T-cell (primary cell): Measurements from ENCODE around the gene SEZ6L. TPM values are rescaled to one million over a fixed set of nuclear protein-coding genes. Genes with fewer than 3 reads are reported as not detected.
A peak's percentile ranks its signal among the peaks of the same experiment; 100 is the strongest.

Experiments used
- ATAC-seq, 4 experiments: fragments of 200-7000 bp in 3 of 4; fragments of 150-1000 bp in 1 of 4; cut with Tn5 transposase; replicated peaks in 1 of 4; 1 replicate in 3 of 4; 2 replicates in 1 of 4; pipeline ENCODE4 v1.10.0; 2021; ENCODE audit warnings: moderate library complexity in 3 of 4, mild to moderate bottlenecking in 2 of 4, moderate number of reproducible peaks in 1 of 4
- CTCF ChIA-PET, 2 donors: fragments of 300-600 bp; sonication (Branson Sonifier 250); formaldehyde crosslinking; loops; one replicate each; lab custom pipeline; 2022; ENCODE audit warnings: antibody characterized with exemption in 2 of 2; lab: Charles Lee
- POLR2A ChIA-PET, 2 donors: fragments of 300-600 bp; sonication (Branson Sonifier 250); formaldehyde crosslinking; loops; one replicate each; lab custom pipeline; 2022; ENCODE audit warnings: antibody characterized with exemption in 2 of 2; lab: Charles Lee
- DNase-seq, 35 experiments: peaks; one replicate each; pipeline versions ENCODE4 v3.0.0 to v3.0.0-alpha.2; 2013 to 2023
- H3K27ac ChIP-seq: one replicate; pipeline ENCODE4 v1.5.1; 2013; ENCODE audit warnings: low read length
- H3K27me3 ChIP-seq, 2 experiments: replicated peaks in 1 of 2; 1 replicate in 1 of 2; 2 replicates in 1 of 2; pipeline versions ENCODE4 v1.6.1 to v1.7.0; 2013; ENCODE audit warnings: low read length in 1 of 2, mixed read lengths in 1 of 2; ENCODE audit not compliant: control insufficient read depth in 2 of 2, insufficient read depth in 2 of 2; ENCODE audit errors: extremely low read depth in 1 of 2
- H3K36me3 ChIP-seq, 2 donors: 1 replicate in 1 of 2; 2 replicates in 1 of 2; pipeline versions ENCODE4 v1.6.1 to v1.7.0; 2013; ENCODE audit warnings: low read length in 1 of 2; ENCODE audit not compliant: control insufficient read depth in 2 of 2, insufficient read depth in 1 of 2; ENCODE audit errors: extremely low read depth in 1 of 2
- H3K4me1 ChIP-seq, 2 experiments: 1 replicate in 1 of 2; 2 replicates in 1 of 2; pipeline versions ENCODE4 v1.6.1 to v1.7.0; 2013; ENCODE audit warnings: low read length in 2 of 2, mixed read lengths in 1 of 2; ENCODE audit not compliant: insufficient read depth in 2 of 2, control insufficient read depth in 1 of 2; ENCODE audit errors: extremely low read depth in 1 of 2
- H3K4me3 ChIP-seq, 2 donors: 1 replicate in 1 of 2; 2 replicates in 1 of 2; pipeline versions ENCODE4 v1.5.1 to v1.7.0; 2013; ENCODE audit warnings: mild to moderate bottlenecking in 2 of 2, low read length in 1 of 2, moderate library complexity in 1 of 2; ENCODE audit not compliant: control insufficient read depth in 1 of 2; ENCODE audit errors: extremely low read depth in 1 of 2
- H3K9me3 ChIP-seq: 2 replicates; pipeline ENCODE4 v1.7.0; 2013
- H3K27ac Mint-ChIP-seq, 2 donors: one replicate each; pipeline ENCODE4 v1.8.0; 2020 to 2021; ENCODE audit warnings: mild to moderate bottlenecking in 2 of 2, mixed read lengths in 2 of 2
- H3K27me3 Mint-ChIP-seq, 2 donors: one replicate each; pipeline ENCODE4 v1.8.0; 2021 to 2022; ENCODE audit warnings: mixed read lengths in 2 of 2
- H3K36me3 Mint-ChIP-seq: one replicate; pipeline ENCODE4 v1.8.0; 2021; ENCODE audit warnings: mixed read lengths
- H3K4me1 Mint-ChIP-seq, 3 donors: one replicate each; pipeline ENCODE4 v1.8.0; 2020 to 2022; ENCODE audit warnings: mixed read lengths in 3 of 3, mild to moderate bottlenecking in 1 of 3
- H3K4me3 Mint-ChIP-seq, 3 donors: one replicate each; pipeline ENCODE4 v1.8.0; 2020 to 2022; ENCODE audit warnings: mild to moderate bottlenecking in 3 of 3, mixed read lengths in 3 of 3, moderate library complexity in 3 of 3
- H3K9me3 Mint-ChIP-seq, 3 donors: one replicate each; pipeline ENCODE4 v1.8.0; 2020 to 2022; ENCODE audit warnings: mixed read lengths in 3 of 3
- WGBS: methylation state at CpG from one replicate; pipeline ENCODE4 v1.1.5; 2013; ENCODE audit warnings: missing lambda C conversion rate; ENCODE audit not compliant: insufficient coverage; 5-methylcytosine and 5-hydroxymethylcytosine counted together
- total RNA-seq, 35 experiments: library from RNA in 6 of 35; stranded (reverse) in 6 of 35; fragments of 120-200 nt in 1 of 35; gene quantifications; one replicate each; pipeline versions ENCODE4 v1.2.1 to v1.2.4 and lab custom pipeline; 2013 to 2026

Gene SEZ6L
- total RNA-seq, 5 donors from 2014 or later (not counting 1 experiment from before 2014, with no cell fraction given): not detected

GRCh38 chr22:26170795-26171580 is 1.7 kb downstream of the SEZ6L start:
- Histone ChIP-seq H3K9me3 (no peaks in the 10 kb centered on the region), H3K4me1 (peaks cover 0 to 4% of the 10 kb centered on the region in 2 experiments), H3K27me3 (peaks cover 3 to 40% of the 10 kb centered on the region in 2 experiments), H3K36me3 (no peaks in the 10 kb centered on the region), H3K4me3 (no peak overlapping the region), H3K27ac (no peak overlapping the region)
- Mint-ChIP-seq H3K9me3 (no peaks in the 10 kb centered on the region), H3K27me3 (peaks cover 67 to 70% of the 10 kb centered on the region in 2 donors), H3K4me3 (peak overlapping the region in 1 of 3 donors; percentile 35), H3K4me1 (peaks cover 6 to 7% (median 6%) of the 10 kb centered on the region in 3 donors), H3K27ac (no peak overlapping the region), H3K36me3 (no peaks in the 10 kb centered on the region)
- ChIA-PET POLR2A (no interaction called here), CTCF (interaction anchor here in 1 of 2 donors (0.7 kb wide), 1 partner anchor 935 kb away, joined by 3 read pairs; no protein-coding TSS in a partner anchor)
- WGBS: 13% methylated on average over 11 of the region's 14 CpGs
- no peak for ATAC-seq
- DNase-seq: no peak

DNA sequence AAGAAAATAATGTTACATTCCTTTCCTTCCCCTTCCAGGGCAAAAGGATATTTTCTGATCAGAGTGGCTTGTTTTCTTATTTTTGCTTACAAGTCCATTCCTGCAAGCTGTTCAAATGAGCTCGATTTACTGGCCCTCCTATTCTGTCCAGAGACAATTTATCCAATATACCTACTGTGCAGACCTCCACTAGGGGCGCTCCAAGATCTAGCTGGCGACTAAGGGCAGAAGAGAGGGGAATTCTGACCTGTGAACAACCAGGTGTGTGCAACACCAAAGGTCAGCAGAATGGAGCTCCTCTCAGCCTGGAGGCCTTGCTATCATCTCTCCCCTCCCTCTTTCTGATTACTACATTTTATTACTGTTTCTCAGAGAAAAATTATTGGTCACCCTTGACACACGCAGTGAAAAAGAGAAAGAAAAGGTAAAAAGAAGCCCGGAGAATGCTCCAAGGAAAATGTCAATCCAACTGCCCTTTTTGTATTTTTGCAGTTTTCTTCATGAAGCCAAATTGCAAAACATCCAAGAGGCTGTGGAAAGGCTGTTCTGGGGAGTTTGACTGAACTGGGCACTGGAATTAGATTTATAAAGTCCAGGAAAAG is 3.2 kb downstream of the SEZ6L start:
- ChIA-PET POLR2A (no interaction called here), CTCF (interaction anchor here in 1 of 2 donors (0.7 kb wide), 1 partner anchor 22 kb away, joined by 12 read pairs; no protein-coding TSS in a partner anchor)
- no peak overlapping the region for H3K27ac Mint-ChIP-seq
- Histone ChIP-seq H3K4me1 (peaks cover 0 to 4% of the 10 kb centered on the region in 2 experiments), H3K36me3 (no peaks in the 10 kb centered on the region), H3K4me3 (no peak overlapping the region), H3K27ac (no peak overlapping the region), H3K27me3 (peaks cover 3 to 38% of the 10 kb centered on the region in 2 experiments), H3K9me3 (no peaks in the 10 kb centered on the region)
- DNase-seq: peak in 4 of 35 experiments; percentile 1 to 20 (median 12)
- H3K36me3 Mint-ChIP-seq: no peaks in the 10 kb centered on the region
- 0% methylated on average over 1 of the region's 5 CpGs for WGBS
- no peaks in the 10 kb centered on the region for H3K9me3 Mint-ChIP-seq
- ATAC-seq: no peak
- peaks cover 6 to 7% (median 6%) of the 10 kb centered on the region in 3 donors for H3K4me1 Mint-ChIP-seq
- peaks cover 60 to 62% of the 10 kb centered on the region in 2 donors for H3K27me3 Mint-ChIP-seq
- no peak overlapping the region for H3K4me3 Mint-ChIP-seq

DNA sequence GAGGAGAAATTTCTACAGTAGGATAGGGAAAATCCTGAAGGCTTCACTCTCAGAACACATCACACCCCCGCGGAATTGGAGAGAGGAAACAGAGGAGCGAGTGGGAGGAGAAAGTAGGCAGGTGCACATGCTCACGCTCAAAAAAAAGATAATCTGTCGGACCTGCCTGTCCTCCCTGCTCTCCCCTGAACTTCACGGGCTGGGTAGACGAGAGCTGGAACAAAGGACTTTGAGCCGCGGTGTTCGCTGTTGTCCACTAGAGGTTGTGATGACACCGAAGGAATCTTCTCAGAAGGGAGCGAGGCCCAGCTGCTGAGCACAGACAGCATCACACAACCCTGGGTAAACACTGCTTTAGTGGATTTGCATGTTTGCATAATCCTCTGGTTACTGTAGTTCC is 5.0 kb downstream of the SEZ6L start:
- ChIA-PET POLR2A (no interaction called here), CTCF (no interaction called here)
- DNase-seq (no peak), ATAC-seq (no peak)
- WGBS: 53% methylated on average over 10 of the region's 12 CpGs
- Mint-ChIP-seq H3K4me1 (no peaks in the 10 kb centered on the region), H3K27me3 (peaks cover 51 to 52% of the 10 kb centered on the region in 2 donors), H3K36me3 (no peaks in the 10 kb centered on the region), H3K27ac (no peak overlapping the region), H3K4me3 (no peak overlapping the region), H3K9me3 (no peaks in the 10 kb centered on the region)
- H3K27me3 ChIP-seq: peaks cover 3 to 24% of the 10 kb centered on the region in 2 experiments
- peaks cover 0 to 4% of the 10 kb centered on the region in 2 experiments for H3K4me1 ChIP-seq
- no peaks in the 10 kb centered on the region for H3K36me3 ChIP-seq
- no peaks in the 10 kb centered on the region for H3K9me3 ChIP-seq
- no peak overlapping the region for H3K27ac ChIP-seq
- no peak overlapping the region for H3K4me3 ChIP-seq

DNA sequence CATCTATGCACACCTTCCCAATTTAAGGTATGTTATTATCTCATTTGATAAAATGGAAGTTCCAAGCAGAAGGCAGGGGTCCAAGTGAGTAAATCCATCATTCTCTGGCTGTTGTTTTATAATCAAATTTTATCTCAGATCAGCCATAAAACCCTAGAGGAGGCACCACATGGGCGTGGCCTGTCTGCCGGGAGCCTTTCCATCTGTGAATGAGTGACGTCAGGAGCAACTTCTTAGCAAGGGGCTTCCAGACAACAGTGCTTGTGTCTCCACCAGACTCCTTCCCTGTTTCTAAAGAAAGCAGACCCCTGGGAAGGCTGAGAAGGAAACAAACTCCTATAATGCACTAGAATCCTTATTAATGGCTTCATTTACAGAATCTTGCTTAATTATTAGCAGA is 13.5 kb downstream of the SEZ6L start:
- Mint-ChIP-seq H3K4me3 (no peak overlapping the region), H3K27me3 (peaks cover 20 to 44% of the 10 kb centered on the region in 2 donors), H3K9me3 (no peaks in the 10 kb centered on the region), H3K36me3 (no peaks in the 10 kb centered on the region), H3K4me1 (no peaks in the 10 kb centered on the region), H3K27ac (no peak overlapping the region)
- ChIA-PET POLR2A (no interaction called here), CTCF (no interaction called here)
- Histone ChIP-seq H3K36me3 (no peaks in the 10 kb centered on the region), H3K4me1 (no peaks in the 10 kb centered on the region), H3K27ac (no peak overlapping the region), H3K9me3 (no peaks in the 10 kb centered on the region), H3K4me3 (no peak overlapping the region), H3K27me3 (peaks cover 0 to 8% of the 10 kb centered on the region in 2 experiments)
- DNase-seq: no peak
- no peak for ATAC-seq
- WGBS: no CpG with 5 or more reads among the region's 3 CpGs

GRCh38 chr22:26185190-26185589 is 15.9 kb downstream of the SEZ6L start:
- H3K27ac Mint-ChIP-seq: no peak overlapping the region
- no peaks in the 10 kb centered on the region for H3K4me1 Mint-ChIP-seq
- H3K4me3 Mint-ChIP-seq: no peak overlapping the region
- 67% methylated on average over 2 of the region's 2 CpGs for WGBS
- ChIA-PET POLR2A (no interaction called here), CTCF (no interaction called here)
- no peaks in the 10 kb centered on the region for H3K9me3 Mint-ChIP-seq
- ATAC-seq (no peak), DNase-seq (no peak)
- H3K36me3 ChIP-seq: no peaks in the 10 kb centered on the region
- no peaks in the 10 kb centered on the region for H3K9me3 ChIP-seq
- H3K27me3 ChIP-seq: peaks cover 0 to 6% of the 10 kb centered on the region in 2 experiments
- peaks cover 14 to 34% of the 10 kb centered on the region in 2 donors for H3K27me3 Mint-ChIP-seq
- no peaks in the 10 kb centered on the region for H3K36me3 Mint-ChIP-seq
- no peak overlapping the region for H3K4me3 ChIP-seq
- H3K27ac ChIP-seq: no peak overlapping the region
- no peaks in the 10 kb centered on the region for H3K4me1 ChIP-seq

DNA sequence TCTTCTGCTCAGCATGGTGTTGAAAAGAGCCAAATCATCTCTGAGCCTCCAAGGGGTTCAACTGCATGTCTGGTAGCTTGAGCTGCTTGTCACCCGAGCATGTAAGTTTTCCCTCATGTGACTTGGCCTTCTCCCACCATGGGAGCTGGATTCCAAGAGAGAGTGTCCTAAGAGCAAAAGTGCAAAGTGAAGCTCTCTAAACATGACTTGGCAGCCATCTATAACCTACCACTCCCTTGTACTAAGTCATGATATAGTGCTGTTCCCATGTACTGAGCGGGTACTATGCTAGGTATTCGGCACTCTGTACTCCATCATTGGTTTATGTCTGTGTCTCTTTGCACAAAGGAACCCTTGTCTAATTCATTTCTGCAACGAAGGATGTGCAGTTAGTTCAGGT is 19.1 kb downstream of the SEZ6L start:
- DNase-seq (no peak), ATAC-seq (no peak)
- H3K27me3 ChIP-seq: peaks cover 0 to 6% of the 10 kb centered on the region in 2 experiments
- H3K4me3 ChIP-seq: no peak overlapping the region
- no peaks in the 10 kb centered on the region for H3K9me3 ChIP-seq
- H3K4me3 Mint-ChIP-seq: no peak overlapping the region
- peaks cover 8 to 23% of the 10 kb centered on the region in 2 donors for H3K27me3 Mint-ChIP-seq
- no peak overlapping the region for H3K27ac Mint-ChIP-seq
- ChIA-PET CTCF (no interaction called here), POLR2A (no interaction called here)
- H3K4me1 ChIP-seq: no peaks in the 10 kb centered on the region
- WGBS: 92% methylated on average over 2 of the region's 4 CpGs
- no peak overlapping the region for H3K27ac ChIP-seq
- H3K4me1 Mint-ChIP-seq: no peaks in the 10 kb centered on the region
- no peaks in the 10 kb centered on the region for H3K36me3 ChIP-seq
- H3K9me3 Mint-ChIP-seq: no peaks in the 10 kb centered on the region
- H3K36me3 Mint-ChIP-seq: no peaks in the 10 kb centered on the region
